K562 (cell line): ENCODE measurements around the gene PRMT7. TPM values are rescaled to one million over a fixed set of nuclear protein-coding genes. Genes with fewer than 3 reads are reported as not detected.

Source experiments
- ATAC-seq: fragments of 200-7000 bp; cut with Tn5 transposase; 3 replicates; pipeline ENCODE4 v1.9.1; 2020; ENCODE audit warnings: moderate library complexity
- BruUV-seq: library from RNA; stranded (reverse); fragments of 400-500 nt; replicated peaks from 2 replicates; lab custom pipeline; 2021; lab: Mats Ljungman, UMichigan
- CTCF ChIA-PET: fragments of 300-600 bp; formaldehyde crosslinking; extraction: SDS; loops from one replicate; lab custom pipeline; 2021; ENCODE audit warnings: low intra/inter-chr PET ratio; lab: Yijun Ruan, JAX
- POLR2A ChIA-PET: fragments of 300-600, 350-650 bp; sonication (Branson Sonifier 250); formaldehyde crosslinking; extraction: SDS; loops from one replicate; lab custom pipeline; 2021; ENCODE audit warnings: antibody characterized with exemption, inconsistent platforms; lab: Yijun Ruan, JAX
- DNase-seq, 4 experiments: peaks; one replicate each; pipeline versions ENCODE4 v3.0.0 to v3.0.0-alpha.2; 2011 to 2018; ENCODE audit warnings: low spot score in 3 of 4, mixed read lengths in 3 of 4; ENCODE audit errors: extremely low read depth in 1 of 4
- FAIRE-seq: peaks from 2 replicates; lab custom pipeline; 2011; peaks lifted over from hg19 to GRCh38; lab: Jason Lieb, UNC
- H2AFZ ChIP-seq: 2 replicates; pipeline ENCODE4 v1.6.0; 2011; ENCODE audit warnings: low read depth, low read length, control low read depth, inconsistent platforms
- H3K27ac ChIP-seq: fragments of 200-600 bp; 3 replicates; pipeline ENCODE4 v1.8.0; 2011; ENCODE audit warnings: low read depth, mild to moderate bottlenecking, control low read depth, inconsistent platforms, low read length, moderate library complexity, mixed read lengths; ENCODE audit errors: extremely low read depth
- H3K27me3 ChIP-seq, 2 experiments: fragments of 300-600 bp in 1 of 2; 2 replicates in 1 of 2; 3 replicates in 1 of 2; pipeline versions ENCODE4 v1.6.0 to v1.8.0; 2011; ENCODE audit warnings: inconsistent platforms in 2 of 2, low read length in 2 of 2, mild to moderate bottlenecking in 1 of 2, mixed read lengths in 1 of 2, moderate library complexity in 1 of 2; ENCODE audit not compliant: control insufficient read depth in 2 of 2, insufficient read depth in 2 of 2
- H3K36me3 ChIP-seq: fragments of 300-600 bp; 3 replicates; pipeline ENCODE4 v1.8.0; 2011; ENCODE audit warnings: mild to moderate bottlenecking, low read length, inconsistent platforms; ENCODE audit not compliant: control insufficient read depth, insufficient read depth
- H3K4me1 ChIP-seq, 2 experiments: fragments of 200-600 bp in 1 of 2; replicated peaks in 1 of 2; 2 replicates in 1 of 2; 3 replicates in 1 of 2; pipeline versions ENCODE4 v1.5.1 to v1.8.0; 2011; ENCODE audit warnings: inconsistent platforms in 2 of 2, low read length in 2 of 2, mild to moderate bottlenecking in 1 of 2, mixed read lengths in 1 of 2, moderate library complexity in 1 of 2; ENCODE audit not compliant: control insufficient read depth in 2 of 2, insufficient read depth in 2 of 2
- H3K4me2 ChIP-seq: 2 replicates; pipeline ENCODE4 v1.6.1; 2011; ENCODE audit warnings: low read length, control low read depth, inconsistent platforms, mixed read lengths; ENCODE audit not compliant: insufficient read depth
- H3K4me3 ChIP-seq: fragments of 200-600 bp; sonication (generic), shearing (Covaris generic); 2 replicates; pipeline ENCODE4 v1.5.1; 2016; ENCODE audit warnings: control low read depth, inconsistent platforms
- H3K79me2 ChIP-seq: fragments of 200-600 bp; 3 replicates; pipeline ENCODE4 v1.8.0; 2011; ENCODE audit warnings: low read length, inconsistent platforms; ENCODE audit not compliant: control insufficient read depth, insufficient read depth
- H3K9ac ChIP-seq, 2 experiments: 2 replicates each; pipeline versions ENCODE4 v1.6.0 to v1.6.1; 2011; ENCODE audit warnings: low read depth in 2 of 2, low read length in 2 of 2, control low read depth in 1 of 2, inconsistent platforms in 1 of 2, mild to moderate bottlenecking in 1 of 2, mixed read lengths in 1 of 2; ENCODE audit not compliant: insufficient read depth in 1 of 2
- H3K9me1 ChIP-seq: one replicate; pipeline ENCODE4 v1.6.0; 2011; ENCODE audit warnings: inconsistent platforms, mild to moderate bottlenecking, low read length, moderate library complexity; ENCODE audit not compliant: control insufficient read depth, insufficient read depth
- H3K9me3 ChIP-seq: replicated peaks from 2 replicates; pipeline ENCODE4 v1.5.1; 2011; ENCODE audit warnings: low read depth, low read length, inconsistent platforms; ENCODE audit not compliant: control insufficient read depth, insufficient read depth
- H4K20me1 ChIP-seq: replicated peaks from 2 replicates; pipeline ENCODE4 v1.6.1; 2011; ENCODE audit warnings: low read length, inconsistent platforms, mixed read lengths; ENCODE audit not compliant: control insufficient read depth, insufficient read depth
- EP400 ChIP-seq: fragments of 450-650 bp; IDR thresholded peaks from 2 replicates; pipeline ENCODE4 v1.6.1; 2017; ENCODE audit warnings: antibody characterized with exemption, mild to moderate bottlenecking, moderate library complexity
- POLR2A ChIP-seq: fragments of 450-650 bp; conservative IDR thresholded peaks from 2 replicates; pipeline ENCODE4 v1.6.1; 2016
- POLR2G ChIP-seq: fragments of 200-400 bp; formaldehyde crosslinking; IDR thresholded peaks from 2 replicates; pipeline ENCODE4 v1.6.1; 2017; ENCODE audit warnings: low read depth, mild to moderate bottlenecking, antibody characterized with exemption, low read length, moderate library complexity
- ZNF740 ChIP-seq, 3 experiments: fragments of 200-800 bp in 1 of 3; sonication (Bioruptor generic) in 1 of 3; sonication (generic) in 1 of 3; formaldehyde crosslinking in 1 of 3; IDR thresholded peaks; 2 replicates each; pipeline versions ENCODE4 v1.6.1 to v1.8.0; 2016 to 2022; ENCODE audit warnings: mild to moderate bottlenecking in 2 of 3, missing compliant biosample characterization in 2 of 3, missing genetic modification characterization in 2 of 3, missing genetic modification reagents in 1 of 3
- whole genome bisulfite sequencing: fragments of 100-300 bp; shearing (Covaris generic); methylation state at CpG from one replicate; pipeline ENCODE4 v1.1.6; 2016; ENCODE audit warnings: low coverage, mixed read lengths; ENCODE audit not compliant: insufficient coverage; ENCODE audit errors: missing lambda C conversion rate; 5-methylcytosine and 5-hydroxymethylcytosine counted together
- in situ Hi-C: fragments of 300-500 bp; cut with MboI; formaldehyde crosslinking; loops from 4 replicates; pipeline ENCODE4 v1.15.0; 2018; ENCODE audit warnings: inconsistent platforms, mixed read lengths
- intact Hi-C: fragments of 100-400 bp; cut with micrococcal nuclease; formaldehyde crosslinking; loops from 2 replicates; pipeline ENCODE4 v1.14.2; 2022
- polyA plus RNA-seq, 8 experiments: library from polyadenylated mRNA; depleted of rRNA in 4 of 8; stranded (reverse) in 5 of 8; unstranded in 3 of 8; fragments of >200 nt; fragmentation: Nextera tagmentation in 2 of 8; fragmentation: Illumina TruSeq in 1 of 8; extraction: Ambion mirVana in 2 of 8; extraction: Trizol in 1 of 8; gene quantifications; 2 replicates each; pipeline versions ENCODE4 v1.2.1 to v1.2.3, GENCODE V29; 2011 to 2014; ENCODE audit warnings: inconsistent platforms in 1 of 8, missing spikeins in 1 of 8
- total RNA-seq, 7 experiments: library from RNA; depleted of rRNA in 6 of 7; stranded (reverse); fragments of >200 nt in 6 of 7; fragmentation: Illumina TruSeq in 2 of 7; extraction: Trizol in 2 of 7; gene quantifications; 2 replicates each; pipeline versions ENCODE4 v1.2.1 to v1.2.3, GENCODE V29; 2011 to 2021; ENCODE audit warnings: low replicate concordance in 1 of 7

PRMT7 gene
- total and polyA plus RNA-seq, 9 of the 15 experiments (the other 6 are each of a cell fraction or from before 2014, with no cell fraction given): 6.4 to 88.8 (median 73.1) TPM

GRCh38 chr16:68298907-68299561 is 11.8 kb upstream of the PRMT7 start (continued):
- peak; percentile 39; the same call in 1 of the 2 replicates for TF ChIP-seq POLR2A

DNA sequence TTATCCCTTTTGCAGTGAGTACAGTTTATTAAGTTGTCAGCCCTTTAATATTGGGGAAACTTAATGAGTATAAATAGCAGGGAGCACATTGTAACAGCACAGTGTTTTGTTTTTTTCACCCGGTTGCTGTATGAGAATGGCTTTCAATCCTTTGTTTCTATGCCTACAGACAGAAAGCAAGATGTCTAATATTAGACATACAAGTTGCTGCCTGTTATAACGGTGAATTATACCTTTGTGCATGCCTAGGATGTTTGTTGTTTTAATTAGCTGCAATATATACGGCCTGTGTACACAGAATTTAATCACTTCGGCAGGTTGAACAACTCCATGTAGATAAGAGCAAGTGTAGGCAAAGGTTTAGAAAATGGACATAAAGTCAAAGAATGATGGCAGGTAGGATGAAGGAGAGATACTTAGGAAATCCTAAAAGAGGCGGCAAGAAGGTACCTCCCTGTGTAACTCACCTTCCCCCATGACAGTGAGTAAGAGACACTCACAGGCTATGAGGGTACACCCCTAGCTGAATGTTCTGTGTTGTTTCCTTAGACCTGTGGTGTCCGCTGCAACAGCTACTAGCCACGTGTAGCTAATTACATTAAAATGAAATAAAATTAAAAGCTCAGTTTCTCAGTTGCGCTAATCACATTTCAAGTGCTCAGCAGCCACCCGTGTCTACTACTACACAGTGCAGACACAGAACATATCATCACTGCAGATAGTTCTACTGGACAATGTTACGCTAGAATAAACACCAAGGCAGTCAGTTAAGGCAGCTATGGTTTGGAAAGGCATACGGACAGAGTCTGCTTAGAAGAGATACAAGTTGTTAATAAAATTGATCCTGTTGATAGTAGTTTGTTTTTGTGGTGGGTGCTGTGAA is 11.0 kb upstream of the PRMT7 start:
- Histone ChIP-seq H3K79me2 (no peaks in the 10 kb centered on the region), H3K27ac (no peak overlapping the region), H3K4me2 (no peak overlapping the region), H3K4me1 (no peaks in the 10 kb centered on the region), H3K9ac (no peak overlapping the region), H2AFZ (no peak overlapping the region), H3K9me1 (peaks cover 2% of the 10 kb centered on the region), H3K27me3 (no peaks in the 10 kb centered on the region), H3K9me3 (no peaks in the 10 kb centered on the region), H4K20me1 (no peaks in the 10 kb centered on the region), H3K36me3 (peaks cover 96% of the 10 kb centered on the region), H3K4me3 (no peak overlapping the region)
- FAIRE-seq (no peak), ATAC-seq (no peak), DNase-seq (no peak)
- POLR2A ChIA-PET: interaction anchor here (0.6 to 3.9 kb wide), 13 partner anchors 7 to 364 kb away, joined by 3 to 27 read pairs (median 4); partner anchors contain the start of genes PRMT7 and SLC7A6OS
- in situ Hi-C loops (no loop called here), intact Hi-C loops (no loop called here)
- TF ChIP-seq EP400 (no peak), POLR2A (peak; percentile 32; the same call in 1 of the 2 replicates), POLR2G (0 out of 2 replicates have a peak, but pooled peaks have one; percentile 17), ZNF740 (CRISPR knock-in tag; IDR thresholded peaks at IDR 0.05) (no peak), ZNF740 (tag; IDR thresholded peaks at IDR 0.05) (no peak)
- BruUV-seq: TSS peak; percentile 27
- WGBS: 86% methylated on average over 11 of the region's 11 CpGs
- CTCF ChIA-PET: no interaction called here
